Endothelial cell of umbilical vein (primary cell): Measurements from ENCODE around the gene ABL1. TPM values are rescaled to one million over a fixed set of nuclear protein-coding genes. Genes with fewer than 3 reads are reported as not detected.

Source experiments
- BruUV-seq: library from RNA; stranded (reverse); fragments of 400-500 nt; replicated peaks from 2 replicates; lab custom pipeline; 2021; lab: Mats Ljungman, UMichigan
- CTCF ChIA-PET: fragments of 300-600, 350-600 bp; sonication (Branson Sonifier 250); formaldehyde crosslinking; loops from one replicate; lab custom pipeline; 2021; ENCODE audit warnings: antibody characterized with exemption, inconsistent platforms; lab: Charles Lee
- POLR2A ChIA-PET: fragments of 300-600, 350-600 bp; sonication (Branson Sonifier 250); formaldehyde crosslinking; loops from one replicate; lab custom pipeline; 2021; ENCODE audit warnings: antibody characterized with exemption, inconsistent platforms; lab: Charles Lee
- DNase-seq: peaks from one replicate; pipeline ENCODE4 v3.0.0-alpha.2; 2011; ENCODE audit warnings: low read depth, low spot score
- FAIRE-seq: peaks from 2 replicates; lab custom pipeline; 2011; peaks lifted over from hg19 to GRCh38; lab: Jason Lieb, UNC
- H2AFZ ChIP-seq: 2 replicates; pipeline ENCODE4 v1.6.0; 2012; ENCODE audit warnings: low read depth, low read length, control low read depth, inconsistent platforms
- H3K27ac ChIP-seq: 2 replicates; pipeline ENCODE4 v1.5.1; 2011; ENCODE audit warnings: low read depth, mild to moderate bottlenecking, control low read depth, low read length, moderate library complexity; ENCODE audit not compliant: insufficient read depth
- H3K27me3 ChIP-seq, 2 experiments: 2 replicates each; pipeline versions ENCODE4 v1.6.0 to v1.6.1; 2011; ENCODE audit warnings: low read length in 2 of 2, mixed read lengths in 1 of 2; ENCODE audit not compliant: control insufficient read depth in 2 of 2, insufficient read depth in 2 of 2
- H3K36me3 ChIP-seq, 2 experiments: 2 replicates in 1 of 2; 3 replicates in 1 of 2; pipeline ENCODE4 v1.5.1; 2011; ENCODE audit warnings: low read length in 2 of 2, mild to moderate bottlenecking in 1 of 2, moderate library complexity in 1 of 2; ENCODE audit not compliant: control insufficient read depth in 2 of 2, insufficient read depth in 2 of 2; ENCODE audit errors: extremely low read depth in 1 of 2
- H3K4me1 ChIP-seq: 3 replicates; pipeline ENCODE4 v1.5.1; 2011; ENCODE audit warnings: mild to moderate bottlenecking, low read length; ENCODE audit not compliant: control insufficient read depth, insufficient read depth; ENCODE audit errors: extremely low read depth
- H3K4me2 ChIP-seq: 2 replicates; pipeline ENCODE4 v1.6.1; 2011; ENCODE audit warnings: low read length, control low read depth, mixed read lengths; ENCODE audit not compliant: insufficient read depth
- H3K4me3 ChIP-seq, 3 experiments: fragments of 200-600 bp in 1 of 3; sonication (generic), shearing (Covaris generic) in 1 of 3; replicated peaks in 1 of 3; 2 replicates each; pipeline ENCODE4 v1.5.1; 2011 to 2016; ENCODE audit warnings: control low read depth in 3 of 3, low read length in 3 of 3, mild to moderate bottlenecking in 2 of 3, inconsistent platforms in 1 of 3, low read depth in 1 of 3, moderate library complexity in 1 of 3; ENCODE audit not compliant: insufficient read depth in 1 of 3
- H3K79me2 ChIP-seq: 2 replicates; pipeline ENCODE4 v1.6.0; 2012; ENCODE audit warnings: low read length, inconsistent platforms; ENCODE audit not compliant: control insufficient read depth, insufficient read depth
- H3K9ac ChIP-seq: replicated peaks from 2 replicates; pipeline ENCODE3; 2011; ENCODE audit warnings: low read length, control low read depth; ENCODE audit not compliant: insufficient read depth; ENCODE audit errors: extremely low read depth
- H3K9me1 ChIP-seq: replicated peaks from 3 replicates; pipeline ENCODE4 v1.6.0; 2011; ENCODE audit warnings: mild to moderate bottlenecking, low read length; ENCODE audit not compliant: control insufficient read depth, insufficient read depth; ENCODE audit errors: extremely low read depth
- H3K9me3 ChIP-seq: replicated peaks from 2 replicates; pipeline ENCODE4 v1.5.1; 2012; ENCODE audit warnings: low read length, inconsistent platforms; ENCODE audit not compliant: control insufficient read depth, insufficient read depth
- H4K20me1 ChIP-seq: replicated peaks from 2 replicates; pipeline ENCODE3; 2011; ENCODE audit warnings: mild to moderate bottlenecking, low read length; ENCODE audit not compliant: control insufficient read depth, insufficient read depth; ENCODE audit errors: extremely low read depth
- EZH2 ChIP-seq: IDR thresholded peaks from 2 replicates; pipeline ENCODE4 v1.6.1; 2012; ENCODE audit warnings: borderline replicate concordance, low read depth, mild to moderate bottlenecking, moderate library complexity, low read length, inconsistent platforms; ENCODE audit not compliant: severe bottlenecking
- FOS ChIP-seq: IDR thresholded peaks from 2 replicates; pipeline ENCODE4 v1.6.1; 2011; ENCODE audit warnings: mild to moderate bottlenecking, low read length, moderate library complexity, borderline replicate concordance; ENCODE audit not compliant: insufficient read depth
- GATA2 ChIP-seq: IDR thresholded peaks from 2 replicates; pipeline ENCODE4 v1.7.0; 2011; ENCODE audit warnings: low read depth, mild to moderate bottlenecking, moderate library complexity, mixed read lengths, low read length; ENCODE audit not compliant: insufficient read length, insufficient read depth
- JUN ChIP-seq: IDR thresholded peaks from 2 replicates; pipeline ENCODE4 v1.6.1; 2011; ENCODE audit warnings: borderline replicate concordance, low read depth; ENCODE audit not compliant: insufficient read length, insufficient read depth
- MAX ChIP-seq: IDR thresholded peaks from 2 replicates; pipeline ENCODE4 v1.6.1; 2011; ENCODE audit not compliant: insufficient read depth, insufficient read length
- MYC ChIP-seq: IDR thresholded peaks from one replicate; pipeline ENCODE4 v1.6.1; 2011; ENCODE audit warnings: mild to moderate bottlenecking, low read depth, low read length
- POLR2A ChIP-seq: IDR thresholded peaks from 2 replicates; pipeline ENCODE4 v1.6.1; 2012; ENCODE audit warnings: low read depth, mild to moderate bottlenecking, control low read depth, low read length
- POLR2AphosphoS5 ChIP-seq: IDR thresholded peaks from 2 replicates; pipeline ENCODE4 v1.6.1; 2012; ENCODE audit warnings: low read depth, mild to moderate bottlenecking, control low read depth, low read length, moderate library complexity; ENCODE audit not compliant: insufficient read depth
- dilution Hi-C: fragments of 300-500 bp; cut with MboI; formaldehyde crosslinking; loops from one replicate; pipeline ENCODE4 v1.15.0; 2019; ENCODE audit warnings: low sequenced_read_pairs; ENCODE audit not compliant: extremely low pct_ligation_motif_present
- intact Hi-C: fragments of 100-400 bp; cut with micrococcal nuclease; formaldehyde crosslinking; loops from one replicate; pipeline ENCODE4 v1.10.0; 2022
- polyA plus RNA-seq, 4 experiments: library from polyadenylated mRNA; depleted of rRNA in 3 of 4; stranded (reverse) in 3 of 4; unstranded in 1 of 4; fragments of >200 nt; gene quantifications; 2 replicates each; pipeline versions ENCODE4 v1.2.1 to v1.2.3, GENCODE V29; 2011 to 2012; ENCODE audit warnings: missing spikeins in 1 of 4
- total RNA-seq: library from RNA; stranded (reverse); gene quantifications from 2 replicates; pipeline ENCODE4 v1.2.3, GENCODE V29; 2021
- TF ChIP-seq, protein P1 (sequence below), 2 donors: IDR thresholded peaks; 1 replicate in 1 of 2; 2 replicates in 1 of 2; pipeline ENCODE4 v1.5.1; 2011; ENCODE audit warnings: low read length in 2 of 2, mild to moderate bottlenecking in 2 of 2, moderate library complexity in 2 of 2, control low read depth in 1 of 2, inconsistent platforms in 1 of 2, low read depth in 1 of 2; ENCODE audit not compliant: insufficient read depth in 1 of 2; ENCODE audit errors: extremely low read depth in 1 of 2

The ABL1 gene
- total and polyA plus RNA-seq, 2 donors (not counting 3 experiments of a cell fraction or from before 2014, with no cell fraction given), result 32.1 to 87.1 TPM

DNA sequence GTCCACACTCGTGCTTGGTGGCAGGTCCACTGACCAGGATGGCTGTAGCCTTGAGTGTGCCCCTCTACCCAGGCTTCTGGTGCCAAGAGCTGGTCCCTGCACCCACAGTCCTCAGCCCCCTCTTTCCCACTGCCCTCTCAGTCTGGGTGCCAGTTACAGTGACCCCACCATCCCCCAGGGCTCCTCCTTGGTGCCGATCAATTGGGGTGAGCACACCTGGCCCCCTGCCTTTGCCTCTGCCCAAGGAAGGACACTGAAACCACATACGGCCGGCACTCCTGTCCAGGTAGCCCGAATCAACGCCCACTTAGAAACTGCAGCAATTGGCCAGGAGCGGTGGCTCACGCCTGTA is 80.0 kb downstream of the ABL1 start:
- Histone ChIP-seq H4K20me1 (no peaks in the 10 kb centered on the region), H3K79me2 (no peaks in the 10 kb centered on the region), H3K4me3 (no peak overlapping the region), H3K4me1 (no peaks in the 10 kb centered on the region), H3K36me3 (no peaks in the 10 kb centered on the region), H3K9me1 (no peaks in the 10 kb centered on the region), H3K9me3 (no peaks in the 10 kb centered on the region), H2AFZ (no peak overlapping the region), H3K27ac (no peak overlapping the region), H3K27me3 (peaks cover 0 to 4% of the 10 kb centered on the region in 2 experiments), H3K9ac (no peak overlapping the region), H3K4me2 (no peak overlapping the region)
- BruUV-seq, result no TSS peak
- intact Hi-C loops, result no loop called here
- dilution Hi-C loops, result no loop called here
- ChIA-PET CTCF (no interaction called here), POLR2A (no interaction called here)
- TF ChIP-seq JUN (no peak), POLR2A (no peak), MAX (no peak), EZH2 (no peak), GATA2 (no peak), MYC (no peak), POLR2AphosphoS5 (no peak), FOS (no peak)
- TF ChIP-seq, protein P1, sequence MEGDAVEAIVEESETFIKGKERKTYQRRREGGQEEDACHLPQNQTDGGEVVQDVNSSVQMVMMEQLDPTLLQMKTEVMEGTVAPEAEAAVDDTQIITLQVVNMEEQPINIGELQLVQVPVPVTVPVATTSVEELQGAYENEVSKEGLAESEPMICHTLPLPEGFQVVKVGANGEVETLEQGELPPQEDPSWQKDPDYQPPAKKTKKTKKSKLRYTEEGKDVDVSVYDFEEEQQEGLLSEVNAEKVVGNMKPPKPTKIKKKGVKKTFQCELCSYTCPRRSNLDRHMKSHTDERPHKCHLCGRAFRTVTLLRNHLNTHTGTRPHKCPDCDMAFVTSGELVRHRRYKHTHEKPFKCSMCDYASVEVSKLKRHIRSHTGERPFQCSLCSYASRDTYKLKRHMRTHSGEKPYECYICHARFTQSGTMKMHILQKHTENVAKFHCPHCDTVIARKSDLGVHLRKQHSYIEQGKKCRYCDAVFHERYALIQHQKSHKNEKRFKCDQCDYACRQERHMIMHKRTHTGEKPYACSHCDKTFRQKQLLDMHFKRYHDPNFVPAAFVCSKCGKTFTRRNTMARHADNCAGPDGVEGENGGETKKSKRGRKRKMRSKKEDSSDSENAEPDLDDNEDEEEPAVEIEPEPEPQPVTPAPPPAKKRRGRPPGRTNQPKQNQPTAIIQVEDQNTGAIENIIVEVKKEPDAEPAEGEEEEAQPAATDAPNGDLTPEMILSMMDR (IDR thresholded peaks at IDR 0.05; ENCODE audit: extremely low read depth in 1 of 2, insufficient read depth in 1 of 2, low read depth in 1 of 2, low read length in 2 of 2), result no peak
- FAIRE-seq (no peak), DNase-seq (no peak)
